GM19025 (cell line): Measurements from ENCODE around the gene MYL11.

Experiments used
- ATAC-seq: cut with Tn5 transposase; IDR thresholded peaks from one replicate; pipeline ENCODE4 v1.9.1; 2021; ENCODE audit warnings: mild to moderate bottlenecking, low read depth, moderate library complexity; ENCODE audit not compliant: unreplicated experiment

Gene MYL11

GRCh38 chr16:30353438-30354129, 21.0 kb upstream of the MYL11 start:
- no peak for ATAC-seq

- no peak for ATAC-seq
Measured at GRCh38 chr16:30354423-30355143, 20.0 kb upstream of the MYL11 start.

GRCh38 chr16:30355144-30355953, 19.3 kb upstream of the MYL11 start, which contains the start of gene CD2BP2:
CD2BP2 (minus strand) TSS chr16:30355308; CDS start chr16:30354681, 627 bp downstream.
- ATAC-seq: peak; percentile 69

DNA sequence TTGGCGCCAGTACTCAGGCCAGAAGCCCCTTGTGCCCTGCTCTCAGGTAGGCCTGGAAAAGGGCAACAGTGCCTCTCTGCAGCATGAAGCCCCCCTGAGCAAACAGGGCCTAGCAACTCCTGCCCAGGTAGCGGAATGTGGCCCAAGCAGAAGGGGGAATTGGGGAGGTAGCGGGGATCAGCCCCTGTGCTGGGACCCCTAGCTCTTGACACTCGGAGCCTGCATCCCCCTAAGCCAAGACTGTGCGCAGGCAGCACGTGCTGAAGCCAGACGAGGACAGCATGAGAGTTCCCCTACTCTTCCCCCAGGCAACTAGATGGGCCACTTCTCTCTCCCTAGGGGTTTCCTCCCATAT, 18.7 kb upstream of the MYL11 start:
- ATAC-seq: no peak

DNA sequence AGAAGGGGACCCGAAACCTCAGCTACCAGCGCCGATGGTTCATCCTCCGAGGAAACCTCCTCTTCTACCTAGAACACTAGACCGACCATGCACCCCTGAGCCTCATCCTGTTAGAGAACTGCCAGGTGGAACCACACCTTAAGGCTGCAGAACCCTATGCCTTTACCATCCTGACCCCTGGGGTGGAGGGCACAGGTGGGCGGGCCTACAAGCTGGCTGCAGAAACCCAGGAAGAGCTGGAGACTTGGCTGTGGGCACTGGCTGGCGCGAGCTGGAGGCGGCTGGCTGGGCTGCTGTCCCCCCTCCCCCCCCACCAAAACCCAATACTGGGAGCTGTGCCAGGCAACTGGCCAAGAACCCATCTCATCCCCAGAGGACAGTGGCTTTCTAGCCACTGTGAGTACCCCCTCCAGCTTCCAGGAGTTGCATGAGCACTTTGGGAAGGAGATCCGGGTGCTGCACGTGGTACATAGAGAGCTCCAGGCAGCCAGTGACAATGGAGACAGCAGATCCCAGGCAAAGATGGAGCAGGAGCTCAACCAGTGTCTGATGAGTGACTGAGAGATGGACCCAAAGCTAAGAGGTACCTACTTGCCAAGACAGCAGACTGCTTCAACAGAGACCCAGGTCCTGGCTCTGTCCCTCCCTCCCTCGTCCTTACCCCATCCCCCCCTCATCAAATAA, 18.1 kb upstream of the MYL11 start:
- no peak for ATAC-seq

DNA sequence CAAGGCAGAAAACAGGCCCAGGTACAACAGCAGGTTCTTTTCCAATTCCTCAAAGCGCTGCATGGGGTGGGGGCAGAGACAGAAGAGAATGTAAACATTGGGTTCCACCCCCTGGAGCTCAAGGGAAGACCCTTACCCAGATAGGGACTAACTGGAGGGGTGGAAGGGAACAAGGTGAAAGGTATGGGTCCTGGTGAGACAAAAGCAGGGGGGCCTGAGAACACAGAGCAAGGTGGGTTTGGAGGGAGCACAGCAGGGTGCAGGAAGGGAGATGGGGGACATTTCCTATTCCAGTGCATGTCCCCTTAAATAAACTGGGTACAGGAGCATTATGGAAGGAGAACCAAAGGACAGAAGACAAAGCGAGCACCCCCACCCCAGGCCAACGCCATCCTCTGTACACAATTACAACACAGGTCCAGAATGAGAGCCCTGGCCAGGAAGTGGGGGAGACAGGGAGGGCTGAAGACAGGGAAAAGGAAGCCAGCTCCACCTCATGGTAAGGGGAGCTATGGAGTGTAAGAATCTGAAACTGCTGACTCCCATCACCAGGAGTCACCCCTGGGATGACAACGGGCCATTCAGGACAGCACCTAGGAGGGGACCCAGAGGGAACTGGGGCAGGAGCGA, 17.4 kb upstream of the MYL11 start:
- ATAC-seq: no peak

DNA sequence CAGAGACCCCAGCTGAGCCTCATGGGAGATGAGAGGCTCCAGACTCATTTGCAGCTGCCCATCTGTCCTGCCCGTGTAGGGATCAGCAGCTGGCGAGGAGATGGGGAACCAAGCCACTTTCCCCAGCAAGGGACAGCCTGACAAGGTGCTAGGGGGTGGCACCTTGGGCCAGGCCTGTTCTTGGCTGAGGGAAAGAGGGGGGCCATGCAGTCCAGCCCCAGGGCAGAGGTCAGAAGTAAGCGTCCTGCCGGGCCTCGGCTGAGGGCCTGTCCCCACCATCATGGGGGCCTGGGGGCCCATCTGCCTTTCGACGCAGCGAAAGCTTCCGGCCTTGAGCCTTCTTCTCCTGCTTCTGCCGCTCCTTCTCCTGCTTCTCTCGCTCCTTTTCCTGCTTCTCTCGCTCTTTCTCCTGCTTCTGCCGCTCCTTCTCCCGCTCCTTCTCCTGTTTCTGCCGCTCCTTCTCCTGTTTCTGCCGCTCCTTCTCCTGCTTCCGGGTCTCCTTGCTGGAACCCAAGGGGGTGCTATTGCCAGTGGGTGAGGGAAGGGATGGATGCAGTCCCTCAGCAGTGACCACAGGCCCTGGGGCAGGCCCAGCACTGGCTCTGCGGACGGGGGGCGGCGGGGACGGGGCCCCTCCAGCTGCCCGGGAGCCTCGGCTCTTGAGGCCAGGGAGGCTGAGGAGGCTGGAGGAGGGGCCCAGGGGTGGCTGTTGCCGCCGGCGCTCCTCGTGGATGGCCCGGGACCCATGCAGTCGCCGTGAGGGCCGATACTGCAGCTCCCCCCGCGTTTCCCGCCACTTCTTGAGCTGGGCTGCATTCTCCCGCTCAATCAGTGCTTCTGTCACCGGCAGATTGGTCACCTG, 16.7 kb upstream of the MYL11 start:
- ATAC-seq: no peak

DNA sequence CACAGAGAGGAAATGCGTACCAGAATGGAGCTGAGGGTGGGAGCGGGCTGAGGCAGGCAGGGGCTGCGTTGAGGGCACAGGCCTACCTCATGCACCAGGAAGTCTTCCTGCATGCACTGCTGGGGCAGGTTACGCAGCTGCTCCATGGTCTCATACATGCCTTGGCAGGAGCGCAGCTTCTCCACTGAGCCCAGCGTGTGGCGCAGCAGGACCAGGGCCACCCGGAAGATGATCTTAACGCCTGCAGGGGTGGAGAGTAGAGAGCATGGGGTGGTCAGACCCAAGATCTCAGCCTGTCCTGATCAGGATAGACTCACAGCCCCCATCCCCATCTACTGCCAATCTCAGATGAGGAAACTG, 16.0 kb upstream of the MYL11 start:
- no peak for ATAC-seq

- no peak for ATAC-seq
Measured at GRCh38 chr16:30358990-30359870, 15.4 kb upstream of the MYL11 start.

DNA sequence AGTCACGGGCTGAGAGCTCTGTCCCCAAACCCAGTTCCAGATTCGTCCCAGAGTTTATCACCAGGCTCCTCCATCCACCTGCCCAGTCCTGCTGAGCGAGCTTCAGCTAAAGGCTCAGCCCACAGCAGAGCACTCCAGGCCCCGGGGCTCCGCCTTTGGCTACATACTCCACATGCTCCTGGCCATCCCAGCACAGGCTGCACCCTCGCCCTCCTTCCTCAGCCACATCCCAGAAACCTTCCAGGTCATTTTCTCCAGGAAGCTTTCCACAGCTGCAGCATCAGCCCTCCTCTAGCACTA, 14.8 kb upstream of the MYL11 start:
- ATAC-seq: no peak

DNA sequence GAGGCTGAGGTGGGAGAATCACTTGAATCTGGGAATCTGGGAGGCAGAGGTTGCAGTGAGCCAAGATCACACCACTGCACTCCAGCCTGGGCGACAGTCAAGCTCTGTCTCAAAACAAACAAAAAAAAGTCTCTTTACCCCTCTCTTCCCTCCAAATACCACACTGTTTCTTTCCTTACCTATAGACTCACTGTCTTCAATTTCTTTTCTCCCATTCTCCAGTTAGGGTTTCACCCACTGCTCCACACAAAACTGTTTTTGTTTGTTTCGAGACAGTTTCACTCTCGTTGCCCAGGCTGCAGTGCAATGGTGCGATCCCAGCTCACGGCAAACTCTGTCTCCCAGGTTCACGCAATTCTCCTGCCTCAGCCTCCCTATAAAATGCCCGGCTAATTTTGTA, 13.4 kb upstream of the MYL11 start:
- no peak for ATAC-seq

DNA sequence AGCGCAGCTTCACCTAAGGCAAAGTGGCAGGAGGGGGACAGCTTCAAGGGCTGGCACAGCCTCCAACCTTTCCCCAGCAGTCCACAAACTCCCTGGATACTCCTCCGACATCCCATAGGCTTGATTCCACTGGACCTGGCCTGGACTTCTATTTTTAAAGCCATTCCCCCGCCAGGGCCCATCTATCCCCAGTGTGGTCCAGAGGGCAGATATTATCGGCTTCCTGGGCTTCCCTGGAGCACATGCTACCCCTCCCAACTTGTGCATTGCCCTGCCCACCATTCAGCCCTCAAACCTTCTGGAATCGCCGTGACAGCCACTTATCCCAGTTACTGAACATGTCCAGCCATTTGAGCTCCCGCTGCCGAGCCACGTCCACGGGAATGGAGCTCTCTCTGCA, 9.4 kb upstream of the MYL11 start:
- ATAC-seq: no peak

GRCh38 chr16:30366511-30366910, 8.1 kb upstream of the MYL11 start:
- ATAC-seq: no peak

- no peak for ATAC-seq
Measured at GRCh38 chr16:30367349-30368009, 7.1 kb upstream of the MYL11 start.

DNA sequence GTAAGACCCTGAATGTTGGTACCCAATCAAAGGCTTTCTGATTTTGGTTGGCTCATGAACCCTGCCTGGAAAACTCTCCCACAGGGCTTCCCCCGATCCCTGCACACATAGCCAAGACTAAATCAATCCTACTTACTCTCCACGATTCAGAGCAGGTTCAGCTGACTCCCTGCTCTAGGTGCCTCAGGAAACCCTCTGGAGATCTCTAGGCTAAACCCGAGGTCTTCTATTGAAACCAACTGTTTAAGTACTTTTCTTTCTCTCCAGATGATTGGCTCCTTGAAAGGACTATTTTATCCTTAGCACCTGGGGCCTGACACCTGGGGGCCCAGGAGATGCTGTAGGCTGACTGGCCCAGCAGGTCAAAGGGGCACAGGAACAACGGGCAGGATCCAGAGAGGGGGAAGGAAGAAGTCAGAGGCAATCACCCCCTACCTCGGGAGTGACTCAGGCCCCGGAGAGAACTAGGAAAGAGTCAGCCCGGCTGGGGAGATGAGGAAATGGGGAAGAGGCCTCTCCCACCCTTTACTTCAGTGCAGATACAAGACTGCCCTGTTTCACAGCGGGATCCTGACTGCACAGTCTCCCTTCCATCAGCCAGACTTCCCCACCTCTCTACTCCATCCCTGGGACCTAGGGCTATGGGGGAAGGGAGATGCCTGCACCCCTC, 6.3 kb upstream of the MYL11 start:
- ATAC-seq: no peak

DNA sequence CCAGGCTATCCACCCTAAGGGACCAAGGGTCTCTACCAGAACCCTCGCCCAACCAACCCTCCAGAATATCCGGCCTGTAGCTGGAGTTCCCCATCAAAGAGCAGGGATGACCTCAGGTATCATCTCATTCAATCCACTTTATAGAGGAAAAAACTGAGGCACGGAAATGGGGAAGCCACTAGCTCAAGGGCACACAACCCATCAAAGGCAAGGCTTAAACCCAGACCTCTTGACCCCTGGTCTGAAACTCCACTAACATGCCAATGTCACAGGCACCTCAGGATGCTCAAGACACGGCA, 5.9 kb upstream of the MYL11 start:
- no peak for ATAC-seq

DNA sequence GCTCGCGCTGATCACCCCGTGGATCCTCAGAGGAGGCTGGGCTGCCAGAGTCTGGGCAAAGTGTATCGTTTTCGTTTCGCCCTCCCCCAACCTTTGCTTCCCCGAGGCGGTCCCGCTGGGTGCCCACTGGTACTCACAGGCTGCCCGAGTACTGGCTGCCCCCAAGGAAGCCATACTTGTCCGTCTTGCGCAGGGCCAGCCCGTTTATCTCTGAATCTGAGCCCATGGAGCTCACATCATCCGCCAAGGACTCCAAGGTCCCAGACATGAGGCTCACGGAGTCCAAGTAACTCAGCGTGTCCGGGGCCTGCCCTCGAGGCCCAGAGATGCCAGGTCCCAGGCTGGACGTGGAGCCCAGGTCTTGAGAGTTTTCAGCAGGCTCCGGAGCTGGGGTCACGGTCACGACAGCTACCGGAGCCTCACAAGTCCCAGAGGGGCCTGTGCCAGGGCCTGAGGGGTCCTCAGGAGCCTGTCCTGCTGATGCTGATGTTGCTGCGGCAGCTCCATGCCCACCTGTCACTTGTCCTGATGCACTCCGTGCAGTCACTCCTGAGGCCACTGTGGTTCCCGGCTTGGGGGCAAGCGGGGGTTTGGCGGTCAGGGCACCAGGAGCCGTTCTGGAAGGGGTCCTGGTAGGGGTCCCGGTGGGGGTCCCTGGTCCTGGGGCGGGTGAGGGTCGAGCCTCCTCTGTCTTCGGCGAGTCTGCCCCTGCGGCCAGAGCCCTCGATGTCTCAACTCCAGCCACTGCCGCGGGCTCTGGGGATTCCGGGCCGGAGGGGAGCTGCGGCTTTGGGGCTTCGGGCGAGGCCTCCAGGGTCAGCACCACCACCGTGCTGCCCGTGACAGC, 5.3 kb upstream of the MYL11 start:
- no peak for ATAC-seq
